Measurements from ENCODE around the gene WASHC2A.
"Not testable (repeated sequence)": the region's sequence is repeated elsewhere in the genome, so short reads cannot be mapped to it uniquely, and the experiment has no call there.

The WASHC2A gene

GRCh38 chr10:50091304-50091703 is 23.6 kb downstream of the WASHC2A start:
- H3K9me3 ChIP-seq (ENCODE audit: insufficient read depth, low read length); H3K27ac ChIP-seq (ENCODE audit: low read depth, low read length); H3K27me3 ChIP-seq (ENCODE audit: low read length); H3K79me2 ChIP-seq (ENCODE audit: insufficient read depth, low read length); H3K36me3 ChIP-seq (ENCODE audit: low read length); H2AFZ ChIP-seq (ENCODE audit: low read depth, low read length, severe bottlenecking); H4K20me1 ChIP-seq (ENCODE audit: low read depth, low read length); H3F3A ChIP-seq (ENCODE audit: insufficient read depth); H3K9me2 ChIP-seq (replicated peaks; ENCODE audit: insufficient read depth, low read length); H3K4me2 ChIP-seq (ENCODE audit: low read depth, low read length, poor library complexity, severe bottlenecking); H3K9ac ChIP-seq (ENCODE audit: low read length); H3K4me3 ChIP-seq (ENCODE audit: insufficient read depth, low read length, poor library complexity, severe bottlenecking): not testable (repeated sequence)

DNA sequence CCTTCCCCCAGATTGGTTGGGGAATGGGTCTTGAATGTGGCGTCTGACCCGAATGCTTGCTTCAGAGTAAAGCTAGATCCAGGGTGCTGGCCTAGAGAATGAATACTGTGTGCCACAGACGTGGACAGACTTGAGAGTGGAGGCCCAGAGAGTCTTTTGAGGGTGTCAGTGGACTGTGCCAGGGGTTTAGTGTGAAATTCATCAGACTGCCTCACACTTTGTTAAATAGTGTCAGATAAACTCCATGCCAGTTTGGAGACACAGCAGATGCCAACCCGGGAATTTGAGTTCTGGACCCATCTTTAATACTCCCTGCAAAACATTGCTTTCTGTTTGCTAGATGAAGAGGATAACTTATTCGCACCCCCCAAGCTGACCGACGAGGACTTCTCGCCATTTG is 25.2 kb downstream of the WASHC2A start:
- H3K9me2 ChIP-seq (replicated peaks; ENCODE audit: insufficient read depth, low read length); H4K20me1 ChIP-seq (ENCODE audit: low read depth, low read length); H3K79me2 ChIP-seq (ENCODE audit: insufficient read depth, low read length); H3K36me3 ChIP-seq (ENCODE audit: low read length); H3K27ac ChIP-seq (ENCODE audit: low read depth, low read length); H3K4me3 ChIP-seq (ENCODE audit: insufficient read depth, low read length, poor library complexity, severe bottlenecking); H3K4me2 ChIP-seq (ENCODE audit: low read depth, low read length, poor library complexity, severe bottlenecking); H3K9me3 ChIP-seq (ENCODE audit: insufficient read depth, low read length); H3K9ac ChIP-seq (ENCODE audit: low read length); H3K27me3 ChIP-seq (ENCODE audit: low read length); H2AFZ ChIP-seq (ENCODE audit: low read depth, low read length, severe bottlenecking); H3F3A ChIP-seq (ENCODE audit: insufficient read depth): not testable (repeated sequence)

- H3K4me2 ChIP-seq (ENCODE audit: low read depth, low read length, poor library complexity, severe bottlenecking); H3K36me3 ChIP-seq (ENCODE audit: low read length); H4K20me1 ChIP-seq (ENCODE audit: low read depth, low read length); H3K9me3 ChIP-seq (ENCODE audit: insufficient read depth, low read length); H3K9me2 ChIP-seq (replicated peaks; ENCODE audit: insufficient read depth, low read length); H2AFZ ChIP-seq (ENCODE audit: low read depth, low read length, severe bottlenecking); H3K4me3 ChIP-seq (ENCODE audit: insufficient read depth, low read length, poor library complexity, severe bottlenecking); H3K27ac ChIP-seq (ENCODE audit: low read depth, low read length); H3F3A ChIP-seq (ENCODE audit: insufficient read depth); H3K79me2 ChIP-seq (ENCODE audit: insufficient read depth, low read length); H3K27me3 ChIP-seq (ENCODE audit: low read length); H3K9ac ChIP-seq (ENCODE audit: low read length): not testable (repeated sequence)
These were observed 26.9 kb downstream of the WASHC2A start for GRCh38 chr10:50094630-50095029.

- H2AFZ ChIP-seq (ENCODE audit: low read depth, low read length, severe bottlenecking); H3K27me3 ChIP-seq (ENCODE audit: low read length); H3K79me2 ChIP-seq (ENCODE audit: insufficient read depth, low read length); H3K36me3 ChIP-seq (ENCODE audit: low read length); H3K9me3 ChIP-seq (ENCODE audit: insufficient read depth, low read length); H3K9ac ChIP-seq (ENCODE audit: low read length); H3F3A ChIP-seq (ENCODE audit: insufficient read depth); H3K4me2 ChIP-seq (ENCODE audit: low read depth, low read length, poor library complexity, severe bottlenecking); H4K20me1 ChIP-seq (ENCODE audit: low read depth, low read length); H3K4me3 ChIP-seq (ENCODE audit: insufficient read depth, low read length, poor library complexity, severe bottlenecking); H3K9me2 ChIP-seq (replicated peaks; ENCODE audit: insufficient read depth, low read length); H3K27ac ChIP-seq (ENCODE audit: low read depth, low read length): not testable (repeated sequence)
These were observed 27.6 kb downstream of the WASHC2A start for GRCh38 chr10:50095402-50095801.

GRCh38 chr10:50096722-50097121 is 29.0 kb downstream of the WASHC2A start:
- not testable (repeated sequence) for H3K36me3 ChIP-seq (ENCODE audit: low read length); H3K9ac ChIP-seq (ENCODE audit: low read length); H3K79me2 ChIP-seq (ENCODE audit: insufficient read depth, low read length); H3K9me2 ChIP-seq (replicated peaks; ENCODE audit: insufficient read depth, low read length); H3K27me3 ChIP-seq (ENCODE audit: low read length); H3K4me2 ChIP-seq (ENCODE audit: low read depth, low read length, poor library complexity, severe bottlenecking); H3F3A ChIP-seq (ENCODE audit: insufficient read depth); H3K4me3 ChIP-seq (ENCODE audit: insufficient read depth, low read length, poor library complexity, severe bottlenecking); H3K27ac ChIP-seq (ENCODE audit: low read depth, low read length); H3K9me3 ChIP-seq (ENCODE audit: insufficient read depth, low read length); H2AFZ ChIP-seq (ENCODE audit: low read depth, low read length, severe bottlenecking); H4K20me1 ChIP-seq (ENCODE audit: low read depth, low read length)

- not testable (repeated sequence) for H2AFZ ChIP-seq (ENCODE audit: low read depth, low read length, severe bottlenecking); H3K27ac ChIP-seq (ENCODE audit: low read depth, low read length); H3K36me3 ChIP-seq (ENCODE audit: low read length)
These were observed 30.9 kb downstream of the WASHC2A start for GRCh38 chr10:50098645-50099044.

GRCh38 chr10:50101139-50101582 is 33.4 kb downstream of the WASHC2A start:
- H3K27me3 ChIP-seq (ENCODE audit: low read length) = not testable (repeated sequence)

More at GRCh38 chr10:50098645-50099044, 30.9 kb downstream of the WASHC2A start:
- not testable (repeated sequence) for H3K27me3 ChIP-seq (ENCODE audit: low read length); H3K9me3 ChIP-seq (ENCODE audit: insufficient read depth, low read length); H3F3A ChIP-seq (ENCODE audit: insufficient read depth); H3K4me2 ChIP-seq (ENCODE audit: low read depth, low read length, poor library complexity, severe bottlenecking); H3K9me2 ChIP-seq (replicated peaks; ENCODE audit: insufficient read depth, low read length); H3K4me3 ChIP-seq (ENCODE audit: insufficient read depth, low read length, poor library complexity, severe bottlenecking); H3K9ac ChIP-seq (ENCODE audit: low read length); H3K79me2 ChIP-seq (ENCODE audit: insufficient read depth, low read length); H4K20me1 ChIP-seq (ENCODE audit: low read depth, low read length)

GRCh38 chr10:50101747-50102146 is 34.0 kb downstream of the WASHC2A start:
- not testable (repeated sequence) for H3K79me2 ChIP-seq (ENCODE audit: insufficient read depth, low read length); H3K9ac ChIP-seq (ENCODE audit: low read length); H3K4me2 ChIP-seq (ENCODE audit: low read depth, low read length, poor library complexity, severe bottlenecking); H3F3A ChIP-seq (ENCODE audit: insufficient read depth); H3K9me3 ChIP-seq (ENCODE audit: insufficient read depth, low read length); H3K27ac ChIP-seq (ENCODE audit: low read depth, low read length); H3K27me3 ChIP-seq (ENCODE audit: low read length); H4K20me1 ChIP-seq (ENCODE audit: low read depth, low read length); H2AFZ ChIP-seq (ENCODE audit: low read depth, low read length, severe bottlenecking); H3K36me3 ChIP-seq (ENCODE audit: low read length); H3K9me2 ChIP-seq (replicated peaks; ENCODE audit: insufficient read depth, low read length); H3K4me3 ChIP-seq (ENCODE audit: insufficient read depth, low read length, poor library complexity, severe bottlenecking)

More at GRCh38 chr10:50101139-50101582, 33.4 kb downstream of the WASHC2A start:
- not testable (repeated sequence) for H3K9ac ChIP-seq (ENCODE audit: low read length); H3K27ac ChIP-seq (ENCODE audit: low read depth, low read length); H4K20me1 ChIP-seq (ENCODE audit: low read depth, low read length); H3K4me3 ChIP-seq (ENCODE audit: insufficient read depth, low read length, poor library complexity, severe bottlenecking); H2AFZ ChIP-seq (ENCODE audit: low read depth, low read length, severe bottlenecking); H3K79me2 ChIP-seq (ENCODE audit: insufficient read depth, low read length); H3K9me2 ChIP-seq (replicated peaks; ENCODE audit: insufficient read depth, low read length); H3K4me2 ChIP-seq (ENCODE audit: low read depth, low read length, poor library complexity, severe bottlenecking); H3F3A ChIP-seq (ENCODE audit: insufficient read depth); H3K9me3 ChIP-seq (ENCODE audit: insufficient read depth, low read length); H3K36me3 ChIP-seq (ENCODE audit: low read length)
